HG03442 (cell line): ENCODE measurements around the gene DISP2.

Source experiments
- ATAC-seq: cut with Tn5 transposase; IDR thresholded peaks from one replicate; pipeline ENCODE4 v1.9.1; 2021; ENCODE audit warnings: mild to moderate bottlenecking, moderate library complexity; ENCODE audit not compliant: unreplicated experiment

Gene DISP2

GRCh38 chr15:40382580-40383456 is 24.8 kb downstream of the DISP2 start, which contains the start of gene KNSTRN:
Gene KNSTRN (plus strand): TSS chr15:40382721. CDS start chr15:40382836, 115 bp downstream.
- peak; percentile 94 for ATAC-seq

- ATAC-seq: no peak
Measured at GRCh38 chr15:40386480-40386879, 28.5 kb downstream of the DISP2 start.

GRCh38 chr15:40388941-40389823 is 31.2 kb downstream of the DISP2 start:
- ATAC-seq: no peak

GRCh38 chr15:40389824-40390595 is 32.0 kb downstream of the DISP2 start:
- ATAC-seq: no peak

GRCh38 chr15:40392986-40393948 is 35.2 kb downstream of the DISP2 start:
- ATAC-seq: no peak

GRCh38 chr15:40397688-40398412 is 39.8 kb downstream of the DISP2 start:
- no peak for ATAC-seq

- no peak for ATAC-seq
Measured at GRCh38 chr15:40398413-40398873, 40.4 kb downstream of the DISP2 start.

- no peak for ATAC-seq
Measured at GRCh38 chr15:40399370-40399769, 41.4 kb downstream of the DISP2 start.

- ATAC-seq: peak; percentile 89
Measured at GRCh38 chr15:40405501-40406381, 47.7 kb downstream of the DISP2 start, which contains the start of gene IVD. Gene IVD (plus strand): TSS chr15:40405795. CDS start chr15:40405828, 33 bp downstream.

- peak; percentile 45 for ATAC-seq
Measured at GRCh38 chr15:40407330-40407990, 49.4 kb downstream of the DISP2 start.

GRCh38 chr15:40409366-40409765 is 51.3 kb downstream of the DISP2 start:
- ATAC-seq: no peak

- no peak for ATAC-seq
Measured at GRCh38 chr15:40410476-40410875, 52.5 kb downstream of the DISP2 start.

- no peak for ATAC-seq
Measured at GRCh38 chr15:40412095-40412759, 54.2 kb downstream of the DISP2 start.

GRCh38 chr15:40413036-40413435 is 55.0 kb downstream of the DISP2 start:
- ATAC-seq: no peak

- no peak for ATAC-seq
Measured at GRCh38 chr15:40414816-40415215, 56.8 kb downstream of the DISP2 start.

GRCh38 chr15:40415226-40415625 is 57.2 kb downstream of the DISP2 start:
- no peak for ATAC-seq

- ATAC-seq: no peak
Measured at GRCh38 chr15:40416056-40416455, 58.0 kb downstream of the DISP2 start.
